SK-N-SH treated with all-trans-retinoic acid at 6 μM for 48 hours (cell line): ENCODE data around the gene BSN.

Experiments used
- ATAC-seq: fragments of 200-7000 bp; cut with Tn5 transposase; 3 replicates; pipeline ENCODE4 v1.9.1; 2020; ENCODE audit warnings: mild to moderate bottlenecking, moderate library complexity
- BACH2 ChIP-seq: fragments of 250-450 bp; sonication (Bioruptor Pico); IDR thresholded peaks from 2 replicates; pipeline ENCODE4 v1.9.0; 2021; ENCODE audit warnings: mild to moderate bottlenecking, borderline replicate concordance
- CREB5 ChIP-seq: fragments of 250-450 bp; sonication (Bioruptor Pico); IDR thresholded peaks from 2 replicates; pipeline ENCODE4 v1.5.1; 2020; ENCODE audit warnings: low read depth, mild to moderate bottlenecking, moderate library complexity
- CSDC2 ChIP-seq: fragments of 250-450 bp; sonication (Bioruptor Pico); IDR thresholded peaks from 2 replicates; pipeline ENCODE4 v1.5.0; 2020; ENCODE audit warnings: mild to moderate bottlenecking, moderate library complexity
- ESRRG ChIP-seq: fragments of 250-450 bp; sonication (Bioruptor Pico); IDR thresholded peaks from 2 replicates; pipeline ENCODE4 v1.6.1; 2021; ENCODE audit warnings: mild to moderate bottlenecking
- GLIS3 ChIP-seq: fragments of 250-450 bp; sonication (Bioruptor Pico); IDR thresholded peaks from 2 replicates; pipeline ENCODE4 v1.5.0; 2020; ENCODE audit warnings: mild to moderate bottlenecking, moderate library complexity
- ISL1 ChIP-seq: fragments of 250-450 bp; sonication (Bioruptor Pico); IDR thresholded peaks from 2 replicates; pipeline ENCODE4 v2.1.2; 2022; ENCODE audit warnings: mild to moderate bottlenecking, moderate library complexity
- OSR1 ChIP-seq: fragments of 250-450 bp; sonication (Bioruptor Pico); IDR thresholded peaks from 2 replicates; pipeline ENCODE4 v1.8.0; 2022; ENCODE audit warnings: moderate library complexity, mild to moderate bottlenecking, inconsistent platforms
- POU6F1 ChIP-seq: fragments of 250-450 bp; sonication (Bioruptor Pico); IDR thresholded peaks from 2 replicates; pipeline ENCODE4 v1.8.0; 2021; ENCODE audit warnings: low read depth, mild to moderate bottlenecking, moderate library complexity, borderline replicate concordance
- PPARA ChIP-seq: fragments of 250-450 bp; sonication (Bioruptor Pico); IDR thresholded peaks from 2 replicates; pipeline ENCODE4 v1.5.0; 2020; ENCODE audit warnings: mild to moderate bottlenecking, borderline replicate concordance
- RARB ChIP-seq: fragments of 250-450 bp; sonication (Bioruptor Pico); IDR thresholded peaks from 2 replicates; pipeline ENCODE4 v1.8.0; 2021; ENCODE audit warnings: mild to moderate bottlenecking, moderate library complexity
- SNAI2 ChIP-seq: fragments of 250-450 bp; sonication (Bioruptor Pico); IDR thresholded peaks from 2 replicates; pipeline ENCODE4 v1.5.0; 2020; ENCODE audit warnings: mild to moderate bottlenecking, moderate library complexity
- TCF4 ChIP-seq: fragments of 250-450 bp; sonication (Bioruptor Pico); IDR thresholded peaks from 2 replicates; pipeline ENCODE4 v1.8.0; 2021; ENCODE audit warnings: mild to moderate bottlenecking, moderate library complexity, borderline replicate concordance
- TOX ChIP-seq: fragments of 250-450 bp; sonication (Bioruptor Pico); IDR thresholded peaks from 2 replicates; pipeline ENCODE4 v1.8.0; 2021; ENCODE audit warnings: mild to moderate bottlenecking, moderate library complexity, borderline replicate concordance
- ZC3H10 ChIP-seq: fragments of 250-450 bp; sonication (Bioruptor Pico); IDR thresholded peaks from 2 replicates; pipeline ENCODE4 v1.5.1; 2021; ENCODE audit warnings: mild to moderate bottlenecking, moderate library complexity
- ZFP3 ChIP-seq: fragments of 250-450 bp; sonication (Bioruptor Pico); IDR thresholded peaks from 2 replicates; pipeline ENCODE4 v1.5.0; 2020; ENCODE audit warnings: mild to moderate bottlenecking, moderate library complexity
- ZFP30 ChIP-seq: fragments of 450-650 bp; formaldehyde crosslinking; IDR thresholded peaks from 2 replicates; pipeline ENCODE4 v1.5.0; 2022; ENCODE audit warnings: mild to moderate bottlenecking, moderate library complexity
- ZNF565 ChIP-seq: fragments of 450-650 bp; formaldehyde crosslinking; conservative IDR thresholded peaks from 2 replicates; pipeline ENCODE4 v1.5.0; 2020; ENCODE audit warnings: low read depth, mild to moderate bottlenecking, moderate library complexity
- ZNF70 ChIP-seq: fragments of 450-650 bp; formaldehyde crosslinking; IDR thresholded peaks from 2 replicates; pipeline ENCODE4 v1.5.0; 2020; ENCODE audit warnings: mild to moderate bottlenecking, moderate library complexity
- ZNF8 ChIP-seq: fragments of 450-650 bp; formaldehyde crosslinking; IDR thresholded peaks from 2 replicates; pipeline ENCODE4 v1.5.0; 2020; ENCODE audit warnings: mild to moderate bottlenecking, moderate library complexity
- TF ChIP-seq, protein P1 (sequence below): fragments of 250-450 bp; sonication (Bioruptor Pico); IDR thresholded peaks from 2 replicates; pipeline ENCODE4 v1.5.0; 2020; ENCODE audit warnings: mild to moderate bottlenecking, moderate library complexity
- TF ChIP-seq, protein P2 (sequence below): fragments of 250-450 bp; sonication (Bioruptor Pico); IDR thresholded peaks from 2 replicates; pipeline ENCODE4 v1.5.1; 2021; ENCODE audit warnings: mild to moderate bottlenecking, moderate library complexity
- TF ChIP-seq, protein P3 (sequence below): fragments of 250-450 bp; sonication (Bioruptor Pico); IDR thresholded peaks from 2 replicates; pipeline ENCODE4 v1.8.0; 2020; ENCODE audit warnings: mild to moderate bottlenecking, moderate library complexity, borderline replicate concordance

Gene BSN

DNA sequence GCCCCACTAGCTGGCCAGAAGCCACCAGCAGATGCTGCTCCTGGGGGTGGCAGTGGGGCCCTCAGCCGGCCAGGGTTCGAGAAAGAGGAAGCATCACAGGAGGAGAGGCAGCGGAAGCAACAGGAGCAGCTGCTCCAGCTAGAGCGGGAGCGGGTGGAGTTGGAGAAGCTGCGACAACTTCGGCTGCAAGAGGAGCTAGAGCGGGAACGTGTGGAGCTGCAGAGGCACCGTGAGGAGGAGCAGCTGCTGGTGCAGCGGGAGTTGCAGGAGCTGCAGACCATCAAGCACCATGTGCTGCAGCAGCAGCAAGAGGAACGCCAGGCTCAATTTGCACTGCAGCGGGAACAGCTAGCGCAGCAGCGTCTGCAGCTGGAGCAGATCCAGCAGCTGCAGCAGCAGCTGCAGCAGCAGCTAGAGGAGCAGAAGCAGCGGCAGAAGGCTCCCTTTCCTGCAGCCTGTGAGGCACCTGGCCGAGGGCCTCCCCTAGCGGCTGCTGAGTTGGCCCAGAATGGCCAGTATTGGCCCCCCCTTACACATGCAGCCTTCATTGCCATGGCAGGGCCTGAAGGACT, 102.3 kb downstream of the BSN start:
- no peak for ATAC-seq
- TF ChIP-seq, protein P1, sequence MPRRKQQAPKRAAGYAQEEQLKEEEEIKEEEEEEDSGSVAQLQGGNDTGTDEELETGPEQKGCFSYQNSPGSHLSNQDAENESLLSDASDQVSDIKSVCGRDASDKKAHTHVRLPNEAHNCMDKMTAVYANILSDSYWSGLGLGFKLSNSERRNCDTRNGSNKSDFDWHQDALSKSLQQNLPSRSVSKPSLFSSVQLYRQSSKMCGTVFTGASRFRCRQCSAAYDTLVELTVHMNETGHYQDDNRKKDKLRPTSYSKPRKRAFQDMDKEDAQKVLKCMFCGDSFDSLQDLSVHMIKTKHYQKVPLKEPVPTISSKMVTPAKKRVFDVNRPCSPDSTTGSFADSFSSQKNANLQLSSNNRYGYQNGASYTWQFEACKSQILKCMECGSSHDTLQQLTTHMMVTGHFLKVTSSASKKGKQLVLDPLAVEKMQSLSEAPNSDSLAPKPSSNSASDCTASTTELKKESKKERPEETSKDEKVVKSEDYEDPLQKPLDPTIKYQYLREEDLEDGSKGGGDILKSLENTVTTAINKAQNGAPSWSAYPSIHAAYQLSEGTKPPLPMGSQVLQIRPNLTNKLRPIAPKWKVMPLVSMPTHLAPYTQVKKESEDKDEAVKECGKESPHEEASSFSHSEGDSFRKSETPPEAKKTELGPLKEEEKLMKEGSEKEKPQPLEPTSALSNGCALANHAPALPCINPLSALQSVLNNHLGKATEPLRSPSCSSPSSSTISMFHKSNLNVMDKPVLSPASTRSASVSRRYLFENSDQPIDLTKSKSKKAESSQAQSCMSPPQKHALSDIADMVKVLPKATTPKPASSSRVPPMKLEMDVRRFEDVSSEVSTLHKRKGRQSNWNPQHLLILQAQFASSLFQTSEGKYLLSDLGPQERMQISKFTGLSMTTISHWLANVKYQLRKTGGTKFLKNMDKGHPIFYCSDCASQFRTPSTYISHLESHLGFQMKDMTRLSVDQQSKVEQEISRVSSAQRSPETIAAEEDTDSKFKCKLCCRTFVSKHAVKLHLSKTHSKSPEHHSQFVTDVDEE (CRISPR knock-in tag) = no peak
- TF ChIP-seq POU6F1 (CRISPR knock-in tag) (no peak), BACH2 (CRISPR knock-in tag) (no peak), ZFP30 (CRISPR knock-in tag) (no peak), RARB (CRISPR knock-in tag) (no peak), ESRRG (CRISPR knock-in tag) (no peak), ZNF565 (no peak), SNAI2 (CRISPR knock-in tag) (no peak), PPARA (CRISPR knock-in tag) (no peak), GLIS3 (CRISPR knock-in tag) (no peak), TCF4 (no peak), CREB5 (no peak), CSDC2 (CRISPR knock-in tag) (no peak), ZNF70 (CRISPR knock-in tag) (no peak)
- TF ChIP-seq, protein P2, sequence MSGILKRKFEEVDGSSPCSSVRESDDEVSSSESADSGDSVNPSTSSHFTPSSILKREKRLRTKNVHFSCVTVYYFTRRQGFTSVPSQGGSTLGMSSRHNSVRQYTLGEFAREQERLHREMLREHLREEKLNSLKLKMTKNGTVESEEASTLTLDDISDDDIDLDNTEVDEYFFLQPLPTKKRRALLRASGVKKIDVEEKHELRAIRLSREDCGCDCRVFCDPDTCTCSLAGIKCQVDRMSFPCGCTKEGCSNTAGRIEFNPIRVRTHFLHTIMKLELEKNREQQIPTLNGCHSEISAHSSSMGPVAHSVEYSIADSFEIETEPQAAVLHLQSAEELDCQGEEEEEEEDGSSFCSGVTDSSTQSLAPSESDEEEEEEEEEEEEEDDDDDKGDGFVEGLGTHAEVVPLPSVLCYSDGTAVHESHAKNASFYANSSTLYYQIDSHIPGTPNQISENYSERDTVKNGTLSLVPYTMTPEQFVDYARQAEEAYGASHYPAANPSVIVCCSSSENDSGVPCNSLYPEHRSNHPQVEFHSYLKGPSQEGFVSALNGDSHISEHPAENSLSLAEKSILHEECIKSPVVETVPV (CRISPR knock-in tag) = no peak

DNA sequence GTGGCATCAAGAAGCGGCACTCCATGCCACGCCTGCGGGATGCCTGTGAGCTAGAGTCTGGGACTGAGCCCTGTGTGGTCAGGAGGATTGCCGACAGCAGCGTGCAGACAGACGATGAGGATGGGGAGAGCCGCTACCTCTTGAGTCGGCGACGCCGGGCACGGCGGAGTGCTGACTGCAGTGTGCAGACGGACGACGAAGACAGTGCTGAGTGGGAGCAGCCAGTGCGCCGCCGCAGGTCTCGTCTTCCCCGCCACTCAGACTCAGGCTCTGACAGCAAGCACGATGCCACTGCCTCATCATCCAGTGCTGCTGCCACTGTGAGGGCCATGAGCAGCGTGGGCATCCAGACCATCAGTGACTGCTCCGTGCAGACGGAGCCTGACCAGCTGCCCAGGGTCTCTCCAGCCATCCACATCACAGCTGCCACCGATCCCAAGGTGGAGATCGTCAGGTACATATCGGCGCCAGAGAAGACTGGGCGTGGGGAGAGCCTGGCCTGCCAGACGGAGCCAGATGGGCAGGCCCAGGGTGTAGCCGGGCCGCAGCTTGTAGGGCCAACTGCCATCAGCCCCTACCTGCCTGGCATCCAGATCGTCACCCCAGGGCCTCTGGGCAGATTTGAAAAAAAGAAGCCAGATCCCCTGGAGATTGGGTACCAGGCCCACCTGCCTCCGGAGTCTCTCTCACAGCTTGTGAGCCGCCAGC, 103.1 kb downstream of the BSN start:
- ATAC-seq = no peak
- TF ChIP-seq PPARA (CRISPR knock-in tag) = no peak
- no peak for TF ChIP-seq ZC3H10 (CRISPR knock-in tag)
- TF ChIP-seq, protein P3, sequence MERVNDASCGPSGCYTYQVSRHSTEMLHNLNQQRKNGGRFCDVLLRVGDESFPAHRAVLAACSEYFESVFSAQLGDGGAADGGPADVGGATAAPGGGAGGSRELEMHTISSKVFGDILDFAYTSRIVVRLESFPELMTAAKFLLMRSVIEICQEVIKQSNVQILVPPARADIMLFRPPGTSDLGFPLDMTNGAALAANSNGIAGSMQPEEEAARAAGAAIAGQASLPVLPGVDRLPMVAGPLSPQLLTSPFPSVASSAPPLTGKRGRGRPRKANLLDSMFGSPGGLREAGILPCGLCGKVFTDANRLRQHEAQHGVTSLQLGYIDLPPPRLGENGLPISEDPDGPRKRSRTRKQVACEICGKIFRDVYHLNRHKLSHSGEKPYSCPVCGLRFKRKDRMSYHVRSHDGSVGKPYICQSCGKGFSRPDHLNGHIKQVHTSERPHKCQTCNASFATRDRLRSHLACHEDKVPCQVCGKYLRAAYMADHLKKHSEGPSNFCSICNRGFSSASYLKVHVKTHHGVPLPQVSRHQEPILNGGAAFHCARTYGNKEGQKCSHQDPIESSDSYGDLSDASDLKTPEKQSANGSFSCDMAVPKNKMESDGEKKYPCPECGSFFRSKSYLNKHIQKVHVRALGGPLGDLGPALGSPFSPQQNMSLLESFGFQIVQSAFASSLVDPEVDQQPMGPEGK (CRISPR knock-in tag) = no peak
- TF ChIP-seq POU6F1 (CRISPR knock-in tag) = no peak
- TF ChIP-seq, protein P1 (CRISPR knock-in tag) = no peak
- TF ChIP-seq ZNF8 (CRISPR knock-in tag) = no peak
- no peak for TF ChIP-seq ISL1 (CRISPR knock-in tag)
- TF ChIP-seq ZNF70 (CRISPR knock-in tag) = no peak
- no peak for TF ChIP-seq TOX (CRISPR knock-in tag)
- TF ChIP-seq OSR1 (CRISPR knock-in tag) = no peak
- no peak for TF ChIP-seq RARB (CRISPR knock-in tag)
- no peak for TF ChIP-seq GLIS3 (CRISPR knock-in tag)
- no peak for TF ChIP-seq ZFP30 (CRISPR knock-in tag)
- no peak for TF ChIP-seq ZFP3 (CRISPR knock-in tag)
- no peak for TF ChIP-seq CREB5
- TF ChIP-seq TCF4 = no peak
- no peak for TF ChIP-seq SNAI2 (CRISPR knock-in tag)
